B cell (primary cell): ENCODE results near the gene FKBP7. TPM values are rescaled to one million over a fixed set of nuclear protein-coding genes. Genes with fewer than 3 reads are reported as not detected.

ENCODE experiments used
- ATAC-seq: fragments of 200-7000 bp; cut with Tn5 transposase; one replicate; pipeline ENCODE4 v1.10.0; 2021; ENCODE audit warnings: low read depth, mild to moderate bottlenecking, moderate number of reproducible peaks, moderate library complexity
- CTCF ChIA-PET: fragments of 350-600 bp; sonication (Branson Sonifier 250); formaldehyde crosslinking; loops from one replicate; lab custom pipeline; 2021; ENCODE audit warnings: antibody characterized with exemption, inconsistent platforms; lab: Charles Lee
- POLR2A ChIA-PET: fragments of 350-600 bp; sonication (Branson Sonifier 250); formaldehyde crosslinking; loops from one replicate; lab custom pipeline; 2021; ENCODE audit warnings: antibody characterized with exemption; lab: Charles Lee
- DNase-seq: peaks from one replicate; pipeline ENCODE4 v3.0.0; 2013
- H2AFZ ChIP-seq: 2 replicates; pipeline ENCODE4 v1.6.1; 2012; ENCODE audit warnings: mild to moderate bottlenecking, low read depth, low read length; ENCODE audit not compliant: insufficient read depth, poor library complexity, severe bottlenecking
- H3K27ac ChIP-seq, 2 donors: 1 replicate in 1 of 2; 2 replicates in 1 of 2; pipeline ENCODE4 v1.5.1; 2012 to 2013; ENCODE audit warnings: low read length in 2 of 2, mild to moderate bottlenecking in 2 of 2, moderate library complexity in 1 of 2
- H3K27me3 ChIP-seq, 4 experiments: fragments of 200-600 bp in 1 of 4; sonication (generic) in 1 of 4; replicated peaks in 1 of 4; 1 replicate in 2 of 4; 2 replicates in 2 of 4; pipeline versions ENCODE4 v1.6.1 to v1.7.0; 2013 to 2016; ENCODE audit warnings: low read length in 3 of 4, mild to moderate bottlenecking in 2 of 4, mixed read lengths in 1 of 4, moderate library complexity in 1 of 4; ENCODE audit not compliant: insufficient read depth in 4 of 4, control insufficient read depth in 3 of 4; ENCODE audit errors: control extremely low read depth in 1 of 4
- H3K36me3 ChIP-seq, 2 experiments: replicated peaks in 1 of 2; 1 replicate in 1 of 2; 2 replicates in 1 of 2; pipeline versions ENCODE4 v1.6.1 to v1.7.1; 2013; ENCODE audit warnings: low read length in 1 of 2; ENCODE audit not compliant: insufficient read depth in 2 of 2, control insufficient read depth in 1 of 2; ENCODE audit errors: control extremely low read depth in 1 of 2, extremely low read depth in 1 of 2
- H3K4me1 ChIP-seq, 2 donors: fragments of 200-600 bp in 1 of 2; sonication (generic) in 1 of 2; 1 replicate in 1 of 2; 2 replicates in 1 of 2; pipeline versions ENCODE4 v1.5.1 to v1.6.1; 2013 to 2017; ENCODE audit warnings: low read length in 2 of 2; ENCODE audit not compliant: control insufficient read depth in 2 of 2, insufficient read depth in 2 of 2
- H3K4me2 ChIP-seq: replicated peaks from 2 replicates; pipeline ENCODE3; 2012; ENCODE audit warnings: mild to moderate bottlenecking, low read depth, low read length; ENCODE audit not compliant: poor library complexity, severe bottlenecking
- H3K4me3 ChIP-seq, 5 experiments: fragments of 200-600 bp in 1 of 5; sonication (generic) in 1 of 5; 1 replicate in 3 of 5; 2 replicates in 2 of 5; pipeline versions ENCODE4 v1.5.1 to v1.7.0; 2011 to 2016; ENCODE audit warnings: low read length in 4 of 5, mild to moderate bottlenecking in 4 of 5, low read depth in 2 of 5, control low read depth in 1 of 5, moderate library complexity in 1 of 5; ENCODE audit not compliant: insufficient read depth in 1 of 5; ENCODE audit errors: control extremely low read depth in 1 of 5, extremely low read depth in 1 of 5
- H3K79me2 ChIP-seq: fragments of 200-600 bp; sonication (generic); one replicate; pipeline ENCODE4 v1.6.0; 2016; ENCODE audit warnings: low read length; ENCODE audit not compliant: control insufficient read depth, insufficient read depth
- H3K9ac ChIP-seq: fragments of 200-600 bp; sonication (generic); 2 replicates; pipeline ENCODE4 v1.6.1; 2017; ENCODE audit warnings: mild to moderate bottlenecking, low read length, moderate library complexity
- H3K9me3 ChIP-seq, 3 donors: one replicate each; pipeline versions ENCODE4 v1.6.1 to v1.7.1; 2013; ENCODE audit warnings: low read length in 2 of 3; ENCODE audit not compliant: control insufficient read depth in 2 of 3, insufficient read depth in 1 of 3; ENCODE audit errors: control extremely low read depth in 1 of 3
- H4K20me1 ChIP-seq: 2 replicates; pipeline ENCODE4 v1.6.0; 2012; ENCODE audit warnings: mild to moderate bottlenecking, low read length; ENCODE audit not compliant: insufficient read depth, control insufficient read depth, poor library complexity, severe bottlenecking
- H3K27ac Mint-ChIP-seq: one replicate; pipeline ENCODE4 v1.8.0; 2021; ENCODE audit warnings: mixed read lengths
- H3K27me3 Mint-ChIP-seq: one replicate; pipeline ENCODE4 v1.8.0; 2021; ENCODE audit warnings: mixed read lengths
- H3K4me1 Mint-ChIP-seq: one replicate; pipeline ENCODE4 v1.8.0; 2021; ENCODE audit warnings: mixed read lengths
- H3K4me3 Mint-ChIP-seq: one replicate; pipeline ENCODE4 v1.8.0; 2021; ENCODE audit warnings: mixed read lengths
- H3K9me3 Mint-ChIP-seq: one replicate; pipeline ENCODE4 v1.8.0; 2022; ENCODE audit warnings: mixed read lengths; ENCODE audit not compliant: insufficient read depth
- CTCF ChIP-seq: fragments of 200-600 bp; IDR thresholded peaks from one replicate; pipeline ENCODE4 v1.8.0; 2022; ENCODE audit warnings: antibody characterized with exemption, mild to moderate bottlenecking
- EZH2 ChIP-seq: IDR thresholded peaks from 2 replicates; pipeline ENCODE4 v1.6.1; 2012; ENCODE audit warnings: borderline replicate concordance, low read depth, mild to moderate bottlenecking, moderate library complexity, low read length; ENCODE audit not compliant: insufficient read depth, poor library complexity, severe bottlenecking
- WGBS: methylation state at CpG from one replicate; pipeline ENCODE4 v1.1.5; 2013; ENCODE audit warnings: missing lambda C conversion rate; ENCODE audit not compliant: insufficient coverage; 5-methylcytosine and 5-hydroxymethylcytosine counted together
- intact Hi-C: fragments of 100-400 bp; cut with micrococcal nuclease; formaldehyde crosslinking; loops from one replicate; pipeline ENCODE4 v1.10.0; 2022
- polyA plus RNA-seq: library from polyadenylated mRNA; depleted of rRNA; stranded (reverse); fragments of >200 nt; gene quantifications from 2 replicates; pipeline ENCODE4 v1.2.3, GENCODE V29; 2012
- total RNA-seq, 2 donors: library from RNA; stranded (reverse); fragments of 120-200 nt in 1 of 2; gene quantifications; 1 replicate in 1 of 2; 2 replicates in 1 of 2; pipeline versions ENCODE4 v1.2.3 to v1.2.4, GENCODE V29; 2013 to 2022

Gene FKBP7
- total and polyA plus RNA-seq, 2 donors (not counting 1 experiment from before 2014, with no cell fraction given): 0.39 to 0.97 TPM

GRCh38 chr2:178452334-178452733 is 26.1 kb downstream of the FKBP7 start:
- peaks cover 7 to 16% of the 10 kb centered on the region in 2 donors for H3K4me1 ChIP-seq
- H3K4me2 ChIP-seq: no peak overlapping the region
- no peaks in the 10 kb centered on the region for H3K9me3 ChIP-seq
- H2AFZ ChIP-seq: no peak overlapping the region
- peaks cover 12% of the 10 kb centered on the region for H3K79me2 ChIP-seq
- no peaks in the 10 kb centered on the region for H3K9me3 Mint-ChIP-seq
- ChIA-PET CTCF (interaction anchor here (2.8 kb wide), 1 partner anchor 38 kb away, joined by 7 read pairs; no protein-coding TSS in a partner anchor), POLR2A (interaction anchor here (0.6 kb wide), 1 partner anchor 61 kb away, joined by 3 read pairs; no protein-coding TSS in a partner anchor)
- H3K9ac ChIP-seq: no peak overlapping the region
- no peak overlapping the region for H3K4me3 ChIP-seq
- peaks cover 27% of the 10 kb centered on the region for H3K4me1 Mint-ChIP-seq
- no peak for TF ChIP-seq EZH2
- no peak for TF ChIP-seq CTCF
- no CpG with 5 or more reads among the region's 2 CpGs for WGBS
- ATAC-seq (no peak), DNase-seq (no peak)
- intact Hi-C loops: loop anchor here (10.0 kb wide), 1 partner anchor 812 kb away; the partner anchor contains the start of gene SESTD1
- no peak overlapping the region for H3K27ac Mint-ChIP-seq
- H3K27ac ChIP-seq: no peak overlapping the region
- no peaks in the 10 kb centered on the region for H3K27me3 Mint-ChIP-seq
- H4K20me1 ChIP-seq: peaks cover 20% of the 10 kb centered on the region
- H3K27me3 ChIP-seq: no peaks in the 10 kb centered on the region
- H3K4me3 Mint-ChIP-seq: peak overlapping the region; percentile 71
- H3K36me3 ChIP-seq: peaks cover 0 to 2% of the 10 kb centered on the region in 2 experiments
